HG02973 (cell line): ENCODE results near the gene METRN.

Source experiments
- ATAC-seq: cut with Tn5 transposase; IDR thresholded peaks from one replicate; pipeline ENCODE4 v1.9.1; 2021; ENCODE audit warnings: moderate library complexity; ENCODE audit not compliant: unreplicated experiment

METRN gene

DNA sequence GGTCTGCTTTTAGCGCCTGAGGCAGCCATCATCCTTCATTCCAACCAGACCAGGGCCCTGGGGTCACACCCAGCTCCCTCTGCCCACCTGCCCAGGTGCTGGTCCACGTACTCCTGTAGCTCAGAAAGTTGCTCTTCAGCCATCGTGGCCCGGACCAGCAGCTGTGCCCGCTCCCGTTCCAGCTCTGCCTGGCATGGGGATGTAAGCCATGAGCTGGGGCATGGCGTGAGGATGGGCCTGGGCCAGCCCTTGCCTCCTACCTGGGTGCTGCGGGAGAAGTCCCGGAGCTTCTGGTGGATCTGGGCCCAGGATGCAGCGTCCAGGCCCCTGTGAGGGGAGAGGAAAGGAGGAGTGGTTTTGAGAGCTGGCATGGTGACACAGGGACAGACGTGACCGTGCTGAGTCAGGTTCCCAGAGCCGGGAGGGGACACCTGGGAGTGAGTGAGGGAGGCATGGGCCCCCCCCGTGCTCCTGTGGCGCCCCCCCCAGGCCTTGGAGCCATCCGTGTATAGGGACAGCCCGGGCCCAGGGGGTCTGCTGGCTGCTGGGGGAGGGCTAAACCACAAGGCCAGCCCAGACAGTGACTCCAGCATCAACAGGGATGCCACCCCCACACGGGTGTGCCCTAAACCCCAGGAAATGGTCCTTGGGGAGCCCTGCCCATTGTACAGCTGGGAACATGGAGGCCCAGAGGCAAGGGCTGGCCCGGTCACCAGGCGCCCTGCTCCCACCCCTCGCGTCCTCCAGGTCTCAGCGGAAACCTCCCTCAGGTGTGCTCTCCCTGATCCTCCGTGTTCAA lies 8.1 kb downstream of the METRN start:
- no peak for ATAC-seq

GRCh38 chr16:723695-724094 lies 8.8 kb downstream of the METRN start:
- ATAC-seq, result no peak

DNA sequence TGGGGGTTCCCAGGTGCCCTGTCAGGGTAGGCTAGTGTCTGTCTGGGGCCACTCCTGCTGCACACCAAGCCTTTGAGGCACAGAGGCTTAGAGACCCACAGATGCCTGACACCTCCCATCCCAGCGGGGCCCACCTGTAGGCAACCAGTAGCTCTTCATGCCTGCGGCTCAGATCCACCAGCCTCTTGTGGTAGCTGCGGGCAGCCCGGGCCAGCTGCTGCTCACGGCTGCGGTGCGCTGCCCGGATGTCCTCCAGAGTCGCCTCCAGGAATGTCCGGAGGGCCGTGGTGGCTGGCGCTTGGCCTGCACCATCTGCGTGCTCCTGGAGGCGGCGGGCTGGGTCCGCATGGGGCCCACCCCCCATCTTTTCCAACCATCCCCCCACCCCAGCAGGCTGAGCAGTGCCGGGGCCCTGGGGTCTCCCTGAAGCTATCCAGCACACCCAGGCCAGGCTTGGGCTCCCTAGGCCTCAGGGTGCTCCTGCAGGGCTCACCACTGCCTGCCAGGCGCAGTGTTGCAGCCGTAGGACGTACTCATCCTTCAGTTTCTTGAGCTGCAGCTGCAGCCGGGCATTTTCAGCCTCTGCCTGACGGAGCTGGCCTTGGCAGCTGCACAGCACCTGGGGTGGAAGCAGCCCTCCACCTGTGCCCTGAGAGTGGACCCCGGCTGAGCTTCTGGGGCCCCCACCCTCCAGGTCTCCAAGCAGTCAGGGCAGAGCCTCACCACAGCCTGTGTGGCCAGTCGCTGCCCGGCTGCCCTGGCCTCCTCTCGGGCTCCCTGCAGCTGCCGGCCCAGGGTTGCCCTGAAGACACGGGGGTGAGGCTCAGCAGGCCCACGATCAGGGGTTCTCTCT lies 9.5 kb downstream of the METRN start:
- no peak for ATAC-seq

DNA sequence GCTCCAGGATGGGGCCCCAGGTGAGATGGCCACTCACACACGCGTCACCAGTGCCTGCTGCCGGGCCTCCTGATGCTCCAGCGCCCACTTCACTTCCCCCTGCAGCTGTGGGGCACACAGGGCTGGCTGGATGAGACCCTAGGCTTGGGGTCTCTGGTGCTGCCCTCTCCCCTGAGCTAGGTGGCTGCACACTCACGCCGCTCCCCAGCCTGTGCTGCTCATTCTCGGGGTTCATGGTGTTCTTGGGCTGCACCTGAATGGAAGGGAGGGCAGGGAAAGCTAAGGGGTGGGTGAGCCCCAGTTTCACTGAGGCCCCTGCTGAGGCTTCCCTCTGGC lies 10.1 kb downstream of the METRN start:
- no peak for ATAC-seq

DNA sequence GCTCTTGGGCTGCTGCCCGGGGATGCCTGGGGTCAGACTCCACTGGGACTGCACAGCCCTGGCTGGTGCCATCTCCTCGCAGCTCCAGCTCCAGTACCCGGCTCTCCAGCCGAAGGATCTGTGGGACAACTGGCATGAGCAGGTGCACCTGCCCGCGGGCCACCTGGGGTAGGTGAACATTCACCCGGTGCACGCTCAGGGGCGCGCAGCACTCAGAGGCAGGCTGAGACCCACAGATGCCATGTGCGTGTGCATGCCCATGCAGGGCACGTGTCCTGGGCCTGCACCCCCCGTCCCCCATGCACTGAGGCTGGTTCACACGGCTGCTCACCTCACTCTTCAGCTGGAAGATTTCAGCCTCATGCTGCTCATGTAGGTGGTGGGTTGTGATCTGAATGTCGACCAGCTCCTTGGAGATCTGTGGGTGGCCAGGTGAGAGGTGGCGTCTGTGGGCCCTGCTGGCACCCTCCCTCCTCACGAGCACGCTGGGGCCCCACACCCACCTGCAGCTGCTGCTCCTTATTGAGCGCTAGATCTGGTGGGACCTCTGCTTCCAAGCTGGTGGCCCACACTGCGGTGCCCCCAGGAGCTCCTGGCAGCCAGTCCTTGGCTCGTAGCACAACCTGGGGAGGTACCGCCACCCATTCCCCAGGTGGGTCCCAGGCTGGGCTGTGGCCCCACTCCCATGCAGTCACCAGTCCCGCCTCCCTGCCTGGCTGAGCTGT lies 10.7 kb downstream of the METRN start:
- no peak for ATAC-seq

GRCh38 chr16:726188-726437 lies 11.2 kb downstream of the METRN start:
- ATAC-seq, result no peak

DNA sequence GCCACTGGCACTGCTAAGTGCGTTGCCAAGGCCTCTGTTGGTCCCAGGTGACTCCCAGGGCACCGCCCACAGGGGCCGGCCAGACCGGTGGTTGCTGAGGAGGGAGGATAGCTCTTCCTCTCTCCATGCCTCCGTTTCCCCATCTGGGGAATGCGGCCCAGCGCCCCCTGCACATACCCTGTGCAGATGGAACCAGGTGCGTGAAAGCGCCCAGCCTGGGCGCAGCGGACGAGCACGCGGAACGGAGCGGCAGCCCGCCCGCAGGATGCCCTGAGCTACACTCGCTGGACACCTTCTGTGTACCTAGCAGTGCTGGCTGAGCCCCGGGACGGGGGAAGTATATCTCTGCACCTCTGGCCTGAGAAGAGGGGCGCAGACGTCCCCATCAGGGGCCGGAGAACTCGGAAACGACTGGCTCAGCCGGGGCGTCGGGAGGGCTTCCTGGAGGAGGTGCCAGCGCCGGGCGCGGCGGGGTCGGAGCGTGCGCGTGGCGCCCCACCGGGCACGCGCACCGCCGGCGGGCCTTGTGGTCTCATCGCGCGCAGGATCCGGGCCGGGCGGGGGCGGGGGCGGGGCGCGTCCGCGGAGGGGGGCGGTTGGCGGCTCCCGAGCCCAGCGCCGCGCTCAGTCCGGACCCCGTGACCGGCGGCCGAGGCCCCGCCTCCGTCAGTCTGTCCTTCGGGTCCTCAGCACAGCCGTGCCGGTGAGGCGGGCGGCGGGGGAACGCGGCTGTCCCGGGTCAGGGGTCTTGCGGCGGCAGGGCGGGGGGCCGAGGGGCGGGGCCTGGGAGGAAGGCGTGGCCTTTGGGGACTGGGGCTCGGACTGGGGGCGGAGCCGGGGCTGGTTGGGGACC lies 11.7 kb downstream of the METRN start, which contains the start of the genes CCDC78 and HAGHL:
CCDC78 (minus strand) TSS at position 6 of the 853 bp plus-strand sequence. CDS start 76 bp downstream, outside the sequence.
HAGHL (plus strand) TSS at position 669 of the 853 bp plus-strand sequence. CDS start 404 bp downstream, outside the sequence.
- ATAC-seq, result no peak

DNA sequence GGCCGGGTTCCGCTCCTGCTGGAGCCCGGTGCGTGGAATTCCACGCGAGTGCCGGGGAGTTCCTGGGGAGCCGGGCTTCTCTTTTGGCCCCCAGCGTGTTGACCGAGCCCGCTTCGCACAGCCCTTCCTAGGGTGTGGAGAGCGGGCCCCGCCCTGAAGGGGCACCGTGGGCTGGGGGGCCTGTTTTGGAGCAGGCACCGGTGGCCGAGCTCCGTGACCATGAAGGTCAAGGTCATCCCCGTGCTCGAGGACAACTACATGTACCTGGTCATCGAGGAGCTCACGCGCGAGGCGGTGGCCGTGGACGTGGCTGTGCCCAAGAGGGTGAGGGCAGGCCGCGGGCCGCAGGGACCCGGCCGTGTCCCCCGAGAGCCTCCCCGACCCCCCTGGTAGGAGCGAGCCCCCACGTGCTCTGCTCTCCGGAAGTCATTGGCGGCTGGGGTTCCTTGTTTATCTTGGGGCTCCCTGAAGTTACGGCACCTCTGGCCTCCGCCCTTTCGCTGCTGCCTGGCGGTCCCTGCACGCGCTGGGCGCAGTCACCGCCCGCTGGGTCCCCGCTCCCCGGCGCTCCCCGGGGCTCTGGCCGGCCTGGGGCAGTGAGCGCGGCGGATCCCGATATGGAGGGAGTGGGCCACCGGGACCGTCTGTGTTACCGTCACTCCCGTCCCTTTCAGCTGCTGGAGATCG lies 12.5 kb downstream of the METRN start:
- no peak for ATAC-seq

GRCh38 chr16:728131-728889 lies 13.4 kb downstream of the METRN start:
- no peak for ATAC-seq

- no peak for ATAC-seq
Measured at GRCh38 chr16:728890-729744, 14.2 kb downstream of the METRN start.

DNA sequence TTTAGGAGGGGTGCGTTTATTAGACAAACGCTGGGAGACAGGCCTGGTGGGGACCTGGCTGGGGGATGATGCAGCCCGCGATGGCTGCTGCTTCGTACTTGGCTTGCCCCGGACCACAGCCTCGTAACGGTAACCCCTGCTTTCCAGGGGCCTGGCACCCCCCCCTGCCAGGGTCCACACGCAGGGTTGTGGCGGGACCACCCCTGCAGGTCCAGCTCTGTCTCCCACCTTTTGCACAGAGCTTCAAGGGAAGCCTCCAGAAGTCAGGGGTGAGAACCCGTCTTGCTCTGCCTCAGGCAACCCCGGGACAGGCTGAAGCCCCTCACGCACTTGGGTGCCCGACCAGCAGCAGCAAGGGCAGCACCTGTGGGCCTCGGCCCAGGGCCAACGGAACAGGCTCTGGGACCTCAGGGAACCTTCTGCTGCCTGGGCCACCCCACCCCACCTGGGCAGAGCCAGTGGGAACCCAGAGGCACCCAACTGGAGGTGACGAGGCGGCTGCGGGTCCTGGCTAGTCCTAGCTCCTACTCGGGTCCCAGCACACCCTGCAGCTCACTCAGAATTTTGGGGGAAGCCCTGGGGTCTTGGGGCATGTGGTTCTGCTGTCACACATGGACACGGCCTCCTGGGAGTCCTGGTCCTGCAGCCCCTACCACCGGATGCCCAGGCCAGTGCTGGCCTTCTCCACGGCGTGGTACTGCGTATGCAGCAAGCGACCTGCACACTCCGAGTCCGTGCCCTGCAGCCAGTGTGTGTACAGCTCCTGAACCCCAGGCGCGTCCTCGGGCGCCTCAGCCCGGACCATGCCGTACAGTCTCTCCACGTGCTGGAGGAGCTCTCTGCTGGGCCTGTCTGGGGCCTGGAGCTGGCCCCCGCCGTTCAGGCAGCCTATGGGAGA lies 15.1 kb downstream of the METRN start:
- ATAC-seq, result no peak

- no peak for ATAC-seq
Measured at GRCh38 chr16:730666-731509, 16.0 kb downstream of the METRN start.

GRCh38 chr16:732332-732731 lies 17.4 kb downstream of the METRN start:
- no peak for ATAC-seq

DNA sequence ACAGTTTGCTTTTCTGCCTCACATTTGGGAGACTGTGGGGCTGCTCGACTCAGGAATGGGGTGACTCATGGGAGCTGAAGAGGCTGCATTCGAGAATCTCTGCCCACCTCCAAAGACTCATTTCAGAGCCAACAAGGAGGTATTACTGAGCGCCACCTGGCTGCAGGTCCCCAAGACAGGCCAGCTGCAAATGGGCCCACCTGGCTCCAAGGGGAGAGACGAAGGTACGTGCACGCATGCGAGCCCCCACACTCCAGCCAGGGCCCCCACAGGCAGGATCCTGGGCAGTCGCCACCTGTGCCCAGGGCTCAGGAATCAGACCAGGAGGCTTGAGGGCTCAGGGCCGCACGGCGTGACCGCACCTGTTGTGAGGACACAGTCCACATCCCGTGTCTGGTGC lies 18.0 kb downstream of the METRN start:
- ATAC-seq, result no peak

DNA sequence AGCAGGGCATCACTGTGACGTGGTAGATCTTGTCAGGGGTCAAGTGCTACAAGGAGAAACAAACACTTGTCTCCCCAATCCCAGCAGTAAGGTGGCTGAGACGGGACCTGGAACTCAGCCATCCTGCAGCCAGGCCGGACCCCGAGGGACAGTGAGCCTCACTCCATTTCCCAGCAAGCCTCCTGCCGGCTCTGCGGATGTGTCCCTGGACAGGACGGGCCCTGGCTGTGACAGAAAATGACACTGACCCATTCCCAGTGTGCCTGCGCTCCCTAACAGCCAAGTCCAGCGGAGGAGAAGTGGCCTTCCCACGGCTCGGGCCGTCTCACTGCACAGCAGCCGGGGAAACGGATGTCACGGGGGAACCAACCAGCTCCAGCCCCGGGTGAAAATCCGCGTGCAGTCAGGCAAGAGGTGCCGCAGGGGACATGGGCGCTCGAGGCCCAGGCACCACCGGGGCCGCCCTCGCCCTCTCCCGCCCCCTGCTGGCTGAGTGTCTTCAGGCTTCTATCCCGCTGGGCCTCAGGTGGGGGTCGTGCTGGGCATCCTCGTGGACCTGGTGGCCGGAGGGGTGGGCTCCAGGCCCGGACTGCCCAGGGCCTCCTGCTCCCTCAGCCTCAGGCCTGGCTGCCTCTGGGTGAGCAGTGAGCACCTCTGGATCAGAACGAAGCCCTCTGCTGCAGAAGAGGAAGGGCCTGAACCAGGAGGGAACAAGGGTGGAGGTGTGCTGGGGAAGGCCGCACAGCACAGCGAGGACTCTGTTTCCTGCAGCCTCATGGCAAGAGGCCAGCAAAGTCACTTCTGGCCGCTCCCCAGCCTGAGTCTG lies 18.7 kb downstream of the METRN start:
- no peak for ATAC-seq
